Keratinocyte (primary cell): Measurements from ENCODE around the gene APBB2.

ENCODE experiments used
- CTCF ChIP-seq, 3 experiments: IDR thresholded peaks in 1 of 3; conservative IDR thresholded peaks in 1 of 3; optimal IDR thresholded peaks in 1 of 3; 2 replicates in 2 of 3; 3 replicates in 1 of 3; pipeline versions ENCODE3 to v1.5.1; 2011; ENCODE audit warnings: low read length in 3 of 3, mild to moderate bottlenecking in 3 of 3, moderate library complexity in 2 of 3, control low read depth in 1 of 3, inconsistent platforms in 1 of 3; ENCODE audit not compliant: insufficient read depth in 2 of 3; ENCODE audit errors: extremely low read depth in 1 of 3
- EZH2 ChIP-seq: IDR thresholded peaks from one replicate; pipeline ENCODE4 v1.6.1; 2012; ENCODE audit warnings: inconsistent platforms, mild to moderate bottlenecking, low read length, moderate library complexity

DNA sequence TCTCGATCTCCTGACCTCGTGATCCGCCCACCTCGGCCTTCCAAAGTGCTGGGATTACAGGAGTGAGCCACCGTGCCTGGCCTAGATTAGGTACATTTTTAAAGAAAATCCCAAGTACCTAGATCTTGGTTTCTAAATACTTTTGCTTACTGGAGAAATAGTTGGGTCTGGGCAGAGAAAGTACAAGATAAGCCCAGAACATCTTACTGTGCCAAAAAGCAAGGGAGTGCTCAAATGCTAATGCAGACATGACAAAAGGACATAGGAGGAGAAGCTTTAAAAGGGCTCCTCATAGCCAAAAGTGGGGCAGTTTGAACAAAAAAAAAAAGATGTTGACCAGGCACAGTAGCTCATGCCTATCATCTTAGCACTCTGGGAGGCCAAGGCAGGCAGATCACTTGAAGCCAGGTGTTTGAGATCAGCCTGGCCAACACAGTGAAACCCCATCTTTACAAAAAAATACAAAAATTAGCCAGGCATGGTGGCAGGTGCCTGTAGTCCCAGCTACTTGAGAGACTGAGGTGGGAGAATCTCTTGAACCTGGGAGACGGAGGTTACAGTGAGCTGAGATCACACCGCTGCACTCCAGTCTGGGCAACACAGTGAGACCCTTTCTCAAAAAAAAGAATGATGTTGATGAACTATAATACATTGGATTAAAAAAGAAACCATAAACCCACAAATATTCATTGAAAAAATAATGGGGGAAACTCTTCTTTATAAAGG is 107.5 kb downstream of the APBB2 start:
- TF ChIP-seq CTCF (optimal IDR thresholded peaks at IDR 0.05 in 1 of 3, IDR thresholded peaks at IDR 0.05 in 1 of 3, conservative IDR thresholded peaks at IDR 0.05 in 1 of 3; ENCODE audit: extremely low read depth in 1 of 3, insufficient read depth in 2 of 3, low read length in 3 of 3): no peak
- TF ChIP-seq EZH2: no peak
